HK-2 (cell line): ENCODE results near the gene ICA1.
"Not testable (repeated sequence)": the region's sequence is repeated elsewhere in the genome, so short reads cannot be mapped to it uniquely, and the experiment has no call there.

Experiments used
- DNase-seq: peaks from one replicate; pipeline ENCODE4 v3.0.0-alpha.2; 2018; ENCODE audit not compliant: unreplicated experiment

The ICA1 gene

GRCh38 chr7:8101292-8101691 lies 160.7 kb downstream of the ICA1 start:
- DNase-seq = not testable (repeated sequence)

- DNase-seq = no peak
Observed at GRCh38 chr7:8094164-8095140, 167.5 kb downstream of the ICA1 start.

- no peak for DNase-seq
Observed at GRCh38 chr7:8092140-8092539, 169.8 kb downstream of the ICA1 start.

GRCh38 chr7:8089036-8089780 lies 172.8 kb downstream of the ICA1 start:
- DNase-seq = no peak

GRCh38 chr7:8086239-8086638 lies 175.7 kb downstream of the ICA1 start:
- DNase-seq = no peak

GRCh38 chr7:8085420-8085819 lies 176.5 kb downstream of the ICA1 start:
- no peak for DNase-seq

- no peak for DNase-seq
Observed at GRCh38 chr7:8084836-8085235, 177.1 kb downstream of the ICA1 start.

- DNase-seq = no peak
Observed at GRCh38 chr7:8082762-8083161, 179.2 kb downstream of the ICA1 start.

- no peak for DNase-seq
Observed at GRCh38 chr7:8078418-8078817, 183.5 kb downstream of the ICA1 start.

- DNase-seq = no peak
Observed at GRCh38 chr7:8070451-8071180, 191.4 kb downstream of the ICA1 start.

GRCh38 chr7:8068892-8069686 lies 192.9 kb downstream of the ICA1 start:
- DNase-seq = no peak

- no peak for DNase-seq
Observed at GRCh38 chr7:8065356-8065813, 196.6 kb downstream of the ICA1 start.

GRCh38 chr7:8064828-8065227 lies 197.1 kb downstream of the ICA1 start:
- no peak for DNase-seq

GRCh38 chr7:8063706-8064297 lies 198.2 kb downstream of the ICA1 start:
- no peak for DNase-seq

- DNase-seq = not testable (repeated sequence)
Observed at GRCh38 chr7:8063300-8063699, 198.7 kb downstream of the ICA1 start.
